Fibroblast of lung (primary cell): ENCODE data around the gene ICE2. TPM values are rescaled to one million over a fixed set of nuclear protein-coding genes. Genes with fewer than 3 reads are reported as not detected.

ENCODE experiments used
- DNase-seq, 2 donors: peaks; one replicate each; pipeline versions ENCODE4 v3.0.0 to v3.0.0-alpha.2; 2010; ENCODE audit warnings: low read depth in 2 of 2
- H2AFZ ChIP-seq: 2 replicates; pipeline ENCODE4 v1.5.1; 2012; ENCODE audit warnings: low read length, control low read depth, inconsistent platforms
- H3K27ac ChIP-seq: 2 replicates; pipeline ENCODE4 v1.5.1; 2011; ENCODE audit warnings: low read length, control low read depth; ENCODE audit not compliant: insufficient read depth
- H3K27me3 ChIP-seq: 2 replicates; pipeline ENCODE4 v1.5.1; 2011; ENCODE audit warnings: mild to moderate bottlenecking, low read length; ENCODE audit not compliant: control insufficient read depth, insufficient read depth
- H3K36me3 ChIP-seq: 2 replicates; pipeline ENCODE4 v1.5.1; 2011; ENCODE audit warnings: low read length; ENCODE audit not compliant: control insufficient read depth, insufficient read depth
- H3K4me1 ChIP-seq: 2 replicates; pipeline ENCODE4 v1.5.1; 2011; ENCODE audit warnings: low read length; ENCODE audit not compliant: control insufficient read depth, insufficient read depth; ENCODE audit errors: extremely low read depth
- H3K4me2 ChIP-seq: 2 replicates; pipeline ENCODE4 v1.5.1; 2011; ENCODE audit warnings: low read length, control low read depth; ENCODE audit not compliant: insufficient read depth; ENCODE audit errors: extremely low read depth
- H3K4me3 ChIP-seq, 4 experiments: fragments of 200-600 bp in 1 of 4; sonication (generic) in 1 of 4; replicated peaks in 1 of 4; 2 replicates each; pipeline ENCODE4 v1.5.1; 2011 to 2016; ENCODE audit warnings: low read length in 4 of 4, low read depth in 3 of 4, mild to moderate bottlenecking in 3 of 4, control low read depth in 2 of 4, inconsistent platforms in 1 of 4, mixed read lengths in 1 of 4; ENCODE audit not compliant: insufficient read depth in 1 of 4; ENCODE audit errors: control extremely low read depth in 1 of 4
- H3K79me2 ChIP-seq: 2 replicates; pipeline ENCODE4 v1.5.1; 2012; ENCODE audit warnings: mild to moderate bottlenecking, low read length, inconsistent platforms; ENCODE audit not compliant: control insufficient read depth, insufficient read depth
- H3K9ac ChIP-seq: 2 replicates; pipeline ENCODE4 v1.5.1; 2011; ENCODE audit warnings: mild to moderate bottlenecking, low read length, control low read depth; ENCODE audit not compliant: insufficient read depth
- H3K9me3 ChIP-seq: 2 replicates; pipeline ENCODE4 v1.5.1; 2012; ENCODE audit warnings: low read depth, low read length; ENCODE audit not compliant: control insufficient read depth, insufficient read depth
- H4K20me1 ChIP-seq: 2 replicates; pipeline ENCODE4 v1.5.1; 2011; ENCODE audit warnings: low read length; ENCODE audit not compliant: control insufficient read depth, insufficient read depth; ENCODE audit errors: extremely low read depth
- CTCF ChIP-seq, 2 donors: IDR thresholded peaks in 1 of 2; conservative IDR thresholded peaks in 1 of 2; 1 replicate in 1 of 2; 2 replicates in 1 of 2; pipeline ENCODE4 v1.5.1; 2011 to 2012; ENCODE audit warnings: low read length in 2 of 2, control low read depth in 1 of 2, inconsistent platforms in 1 of 2, low read depth in 1 of 2, mild to moderate bottlenecking in 1 of 2
- EZH2 ChIP-seq: IDR thresholded peaks from 2 replicates; pipeline ENCODE4 v1.5.1; 2012; ENCODE audit warnings: low read length, control low read depth, mild to moderate bottlenecking; ENCODE audit errors: missing control alignments
- polyA plus RNA-seq, 2 donors: library from polyadenylated mRNA; depleted of rRNA in 1 of 2; stranded (reverse) in 1 of 2; unstranded in 1 of 2; fragments of >200 nt; gene quantifications; 2 replicates each; pipeline ENCODE4 v1.2.1, GENCODE V29; 2011 to 2012; ENCODE audit warnings: missing spikeins in 1 of 2
- total RNA-seq: library from RNA; depleted of rRNA; stranded (reverse); fragments of >200 nt; gene quantifications from 2 replicates; pipeline ENCODE4 v1.2.1, GENCODE V29; 2014

ICE2 gene
- total and polyA plus RNA-seq, 2 donors (not counting 1 experiment from before 2014, with no cell fraction given): 22.3 to 38.6 TPM

DNA sequence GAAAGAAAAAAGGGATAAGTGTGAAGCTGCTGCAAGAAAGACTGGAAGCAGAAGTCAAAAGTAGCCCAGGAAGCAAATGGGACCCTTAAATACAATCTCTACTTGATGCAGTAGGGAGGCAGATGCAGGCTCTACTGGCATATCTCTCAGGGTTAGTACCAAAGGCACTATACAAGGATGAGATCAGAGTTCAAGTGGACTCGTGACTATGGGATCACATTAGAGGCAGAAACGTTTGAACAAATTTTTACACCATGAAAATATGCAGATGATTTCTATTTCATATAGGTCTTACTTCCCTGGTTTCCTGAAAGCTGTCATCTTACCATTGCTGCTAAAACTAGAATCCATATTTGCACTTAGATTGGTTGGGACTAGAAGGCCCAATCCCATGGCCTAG is 53.5 kb downstream of the ICE2 start:
- Histone ChIP-seq H3K9ac (no peak overlapping the region), H3K79me2 (no peaks in the 10 kb centered on the region)

DNA sequence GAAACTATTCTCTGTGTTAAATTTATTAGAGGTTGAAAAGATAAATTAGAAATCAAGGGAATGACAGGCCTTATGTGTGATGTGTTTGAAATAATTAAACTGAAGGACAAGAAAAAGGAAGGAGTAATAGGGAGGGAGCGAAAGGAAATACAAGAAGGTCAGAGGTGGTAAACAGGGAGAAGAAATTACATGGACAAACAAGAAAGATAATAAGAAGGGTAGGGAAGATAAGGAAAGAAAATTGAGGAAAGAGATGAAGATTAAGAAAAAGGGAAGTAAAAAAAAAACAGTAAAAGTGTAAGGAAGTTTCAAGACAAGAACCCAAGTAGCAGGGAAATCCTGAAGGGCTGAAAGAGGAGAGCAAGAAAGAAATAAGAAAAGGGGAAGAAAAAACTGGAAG is 54.9 kb downstream of the ICE2 start:
- Histone ChIP-seq H4K20me1 (no peaks in the 10 kb centered on the region), H3K4me1 (peaks cover 9% of the 10 kb centered on the region), H3K9me3 (no peaks in the 10 kb centered on the region), H3K4me2 (peak overlapping the region; percentile 17), H3K4me3 (no peak overlapping the region), H2AFZ (no peak overlapping the region), H3K9ac (no peak overlapping the region), H3K79me2 (no peaks in the 10 kb centered on the region), H3K36me3 (no peaks in the 10 kb centered on the region), H3K27me3 (no peaks in the 10 kb centered on the region), H3K27ac (peak overlapping the region; percentile 63)
- no peak for DNase-seq
- TF ChIP-seq CTCF (conservative IDR thresholded peaks at IDR 0.05 in 1 of 2, IDR thresholded peaks at IDR 0.05 in 1 of 2; ENCODE audit: low read depth in 1 of 2, low read length in 2 of 2): no peak
- TF ChIP-seq EZH2: no peak

More for the DNA sequence above, 53.5 kb downstream of the ICE2 start:
- no peaks in the 10 kb centered on the region for H3K9me3 ChIP-seq
- peaks cover 6% of the 10 kb centered on the region for H3K4me1 ChIP-seq
- no peaks in the 10 kb centered on the region for H3K36me3 ChIP-seq
- no peaks in the 10 kb centered on the region for H3K27me3 ChIP-seq
- no peak overlapping the region for H3K4me2 ChIP-seq
- H3K27ac ChIP-seq: no peak overlapping the region
- no peak overlapping the region for H2AFZ ChIP-seq
- no peak for DNase-seq
- no peak overlapping the region for H3K4me3 ChIP-seq
- TF ChIP-seq CTCF (conservative IDR thresholded peaks at IDR 0.05 in 1 of 2, IDR thresholded peaks at IDR 0.05 in 1 of 2; ENCODE audit: low read depth in 1 of 2, low read length in 2 of 2) (no peak), EZH2 (no peak)
- no peaks in the 10 kb centered on the region for H4K20me1 ChIP-seq

DNA sequence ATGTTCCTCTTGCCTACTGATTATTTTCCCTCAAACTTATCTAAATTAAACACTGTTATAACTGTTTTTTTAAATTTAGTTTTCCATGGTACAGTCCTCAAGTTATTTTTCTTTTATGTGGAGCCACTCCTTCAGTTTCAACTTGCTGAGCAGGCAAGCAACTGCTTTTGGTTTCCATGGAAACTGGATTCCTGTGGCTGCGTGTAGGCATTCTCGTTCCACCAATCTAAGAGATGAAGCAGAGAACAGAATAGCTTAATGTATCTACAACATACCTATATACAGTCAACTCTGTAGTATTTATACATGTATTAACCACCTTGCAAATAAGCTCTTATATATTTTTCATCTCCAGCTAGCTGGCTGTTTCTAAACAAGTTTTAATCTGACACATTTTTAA is 55.4 kb downstream of the ICE2 start:
- Histone ChIP-seq H3K36me3 (no peaks in the 10 kb centered on the region), H3K4me1 (peaks cover 9% of the 10 kb centered on the region), H3K27ac (peak overlapping the region; percentile 63), H3K27me3 (no peaks in the 10 kb centered on the region), H3K9me3 (no peaks in the 10 kb centered on the region), H3K79me2 (no peaks in the 10 kb centered on the region), H4K20me1 (no peaks in the 10 kb centered on the region), H3K9ac (no peak overlapping the region), H3K4me3 (no peak overlapping the region), H2AFZ (no peak overlapping the region), H3K4me2 (peak overlapping the region; percentile 17)
- peak; percentile 89 to 94 for DNase-seq
- TF ChIP-seq CTCF (conservative IDR thresholded peaks at IDR 0.05 in 1 of 2, IDR thresholded peaks at IDR 0.05 in 1 of 2; ENCODE audit: low read depth in 1 of 2, low read length in 2 of 2) (no peak), EZH2 (no peak)
